A549 treated with CORT108297 at 1 μM for 4 hours (cell line): ENCODE measurements around the gene AP2B1. TPM values are rescaled to one million over a fixed set of nuclear protein-coding genes. Genes with fewer than 3 reads are reported as not detected.

ENCODE experiments used
- total RNA-seq: library from RNA; stranded (reverse); fragments of 200-300 nt; extraction: Qiagen RNA extraction; gene quantifications from 5 replicates; pipeline ENCODE4 v1.2.3, GENCODE V29; 2022

Gene AP2B1
- total RNA-seq, result 123 to 149 TPM (median 137 TPM) in 5 replicates

GRCh38 chr17:35587074-35587961 lies at the start of gene AP2B1:
AP2B1 (plus strand) TSS chr17:35587322; CDS start chr17:35594031, 6,709 bp downstream.

DNA sequence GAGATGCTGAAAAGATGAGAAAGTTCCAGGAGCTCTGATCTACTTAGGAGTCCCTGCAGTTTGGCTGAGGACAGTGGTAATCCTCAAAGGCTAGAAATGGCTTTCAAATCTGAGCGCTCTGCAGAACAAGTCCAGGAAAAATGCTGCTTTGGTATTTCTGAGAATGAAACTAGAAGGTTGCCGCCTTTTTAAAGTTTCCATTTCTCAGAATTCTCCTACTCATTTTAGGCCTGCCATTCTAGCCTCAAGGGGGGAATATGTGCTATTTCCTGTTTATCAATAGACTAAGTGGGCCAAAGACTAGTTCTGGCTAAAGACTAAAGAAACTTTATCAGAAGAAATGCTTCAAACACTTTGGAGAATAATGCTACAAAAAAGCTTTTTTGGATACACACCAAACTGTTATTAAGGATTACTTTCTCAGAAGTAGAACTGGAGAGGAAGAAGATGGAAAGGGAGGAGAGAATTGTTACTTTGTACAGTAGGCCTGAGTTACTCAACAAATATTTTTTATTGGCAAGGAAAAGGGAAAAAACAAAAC lies 49.5 kb upstream of the AP2B1 start, which contains the start of gene SLFN12L:
TSS of gene SLFN12L (minus strand) at position 78 of the 541 bp plus-strand sequence. CDS start 15,314 bp downstream, outside the sequence.

GRCh38 chr17:35560703-35561102 lies 26.4 kb upstream of the AP2B1 start, which contains the start of gene SLFN14:
SLFN14 (minus strand) TSS chr17:35560819; CDS start chr17:35558062, 2,757 bp downstream.

GRCh38 chr17:35578197-35578928 lies 8.8 kb upstream of the AP2B1 start, which contains the start of gene PEX12:
PEX12 (minus strand) TSS chr17:35578571; CDS start chr17:35578021, 550 bp downstream.

DNA sequence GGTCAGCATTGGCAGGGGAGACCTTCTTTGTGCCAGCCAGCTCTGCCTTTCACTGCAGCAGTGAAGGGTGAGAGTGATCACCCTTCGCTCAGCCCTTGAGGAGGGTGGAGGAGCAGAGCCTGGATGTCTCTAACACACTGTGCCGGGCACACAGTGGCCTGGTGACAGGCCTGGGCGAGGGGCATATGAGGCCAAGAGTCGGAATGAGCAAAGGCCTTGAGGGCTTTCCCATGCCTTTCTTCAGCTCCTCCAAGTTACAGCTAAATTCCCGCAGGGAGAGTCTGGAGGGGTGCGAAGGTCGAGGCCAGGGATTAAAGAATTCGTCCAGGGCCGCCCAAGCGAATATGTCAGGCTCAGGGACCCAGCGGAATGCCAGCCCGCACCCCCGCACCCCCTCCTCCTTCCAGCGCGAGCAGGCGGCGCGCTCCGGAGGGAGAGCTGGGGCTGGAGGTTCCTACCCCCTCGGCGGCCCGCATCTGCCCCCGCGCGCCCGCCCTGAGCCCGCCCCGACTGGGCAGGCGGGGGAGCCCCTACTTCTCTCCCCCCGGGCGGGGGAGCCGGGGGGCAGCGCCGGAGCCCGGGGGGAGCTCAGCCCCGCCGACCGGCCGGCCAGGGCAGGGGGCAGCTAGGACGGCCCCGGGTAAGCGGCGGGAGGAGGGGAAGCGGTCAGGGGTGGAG lies 144.3 kb downstream of the AP2B1 start, which contains the start of gene RASL10B:
TSS of gene RASL10B (plus strand) at position 401 of the 678 bp plus-strand sequence. CDS start 3,546 bp downstream, outside the sequence.

GRCh38 chr17:35752945-35753764 lies 166.0 kb downstream of the AP2B1 start, which contains the start of gene GAS2L2:
GAS2L2 (minus strand) TSS chr17:35753239; CDS start chr17:35752850, 389 bp downstream.

DNA sequence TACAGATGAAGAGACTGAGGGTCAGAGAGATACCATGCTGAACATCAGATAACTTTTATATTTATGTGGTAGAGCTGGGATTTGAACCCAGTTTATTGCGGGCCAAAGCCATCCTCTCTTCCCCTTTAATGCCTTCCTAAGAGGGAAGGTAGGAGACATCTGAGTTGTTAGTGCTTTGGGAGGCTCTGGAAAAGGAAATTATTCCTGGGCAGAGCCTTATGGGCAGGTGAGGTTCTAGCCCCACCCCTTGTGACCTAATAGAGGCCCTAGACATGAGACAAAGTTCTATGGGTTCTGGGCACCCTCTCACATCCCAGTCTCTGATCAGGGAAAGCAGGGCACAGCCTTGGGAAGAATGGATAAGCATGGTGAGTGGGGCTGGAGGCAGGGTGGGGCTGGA lies 173.5 kb downstream of the AP2B1 start, which contains the start of gene C17orf50:
TSS of gene C17orf50 (plus strand) at position 301 of the 400 bp plus-strand sequence. CDS start at position 356, 55 bp downstream.

Other genes starting within 250 kb of the AP2B1 start
- gene SLFN11, start 213.7 kb upstream of the AP2B1 start, total RNA-seq, result 4.7 to 6.7 TPM (median 6.2 TPM) in 5 replicates
- gene SLFN12, start 154.8 kb upstream of the AP2B1 start, total RNA-seq, result 0.06 to 0.18 TPM (median 0.09 TPM) in 3 of 5 replicates, not detected in the others
- gene SLFN13, start 138.6 kb upstream of the AP2B1 start, total RNA-seq, result 3.5 to 6.0 TPM (median 4.0 TPM) in 5 replicates
- gene SLFN12L, start 49.6 kb upstream of the AP2B1 start, total RNA-seq, result 0.05 to 0.06 TPM in 2 of 5 replicates, not detected in the others
- gene SLFN14, start 26.5 kb upstream of the AP2B1 start, total RNA-seq, result not detected in 5 replicates
- gene PEX12, start 8.8 kb upstream of the AP2B1 start, total RNA-seq, result 7.2 to 9.7 TPM (median 8.1 TPM) in 5 replicates
- gene RASL10B, start 144.3 kb downstream of the AP2B1 start, total RNA-seq, result 0.07 to 0.15 TPM (median 0.11 TPM) in 5 replicates
- 0.06 to 0.15 TPM (median 0.09 TPM) in 5 replicates for gene GAS2L2, start 165.9 kb downstream of the AP2B1 start, total RNA-seq
- gene C17orf50, start 173.6 kb downstream of the AP2B1 start, total RNA-seq, result 0.24 to 0.49 TPM (median 0.27 TPM) in 5 replicates
- gene MMP28, start 208.3 kb downstream of the AP2B1 start, total RNA-seq, result 4.2 to 9.7 TPM (median 6.5 TPM) in 5 replicates
- 201 to 225 TPM (median 205 TPM) in 5 replicates for gene TAF15, start 222.2 kb downstream of the AP2B1 start, total RNA-seq